ENCODE results near the gene TMEM89. TPM values are rescaled to one million over a fixed set of nuclear protein-coding genes. Genes with fewer than 3 reads are reported as not detected.

The TMEM89 gene
- total RNA-seq, 1 donor = not detected

DNA sequence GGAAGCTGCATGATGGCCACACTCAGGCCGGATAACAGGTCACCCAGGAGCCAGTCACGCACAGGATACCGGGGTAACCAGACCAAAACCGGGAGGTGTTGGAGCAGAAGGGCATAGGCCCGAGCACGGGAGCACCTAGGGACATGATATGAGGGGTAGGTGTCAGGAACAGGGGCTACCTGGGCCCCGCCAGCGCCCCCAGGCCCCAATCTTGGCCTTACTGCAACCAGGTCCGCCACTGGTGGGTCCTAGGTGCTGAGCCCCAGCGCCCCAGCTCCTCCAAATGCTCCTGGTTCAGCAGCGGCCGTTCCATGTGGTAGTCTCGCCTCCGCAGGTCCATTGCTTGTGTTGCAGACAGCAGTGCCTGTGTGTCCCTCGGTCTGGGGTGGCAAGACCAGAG, 11.7 kb upstream of the TMEM89 start:
- Histone ChIP-seq H3K36me3 (ENCODE audit: insufficient read depth, low read length) (peaks cover 33% of the 10 kb centered on the region), H3K79me2 (ENCODE audit: insufficient read depth, low read length) (peaks cover 21% of the 10 kb centered on the region), H3K4me1 (ENCODE audit: insufficient read depth, low read length) (peaks cover 16% of the 10 kb centered on the region), H3K27me3 (ENCODE audit: insufficient read depth, low read length) (no peaks in the 10 kb centered on the region), H3K4me2 (ENCODE audit: insufficient read depth, low read length) (no peak overlapping the region), H2AFZ (ENCODE audit: low read length) (no peak overlapping the region), H3K27ac (ENCODE audit: low read depth, low read length) (no peak overlapping the region), H3K9me3 (ENCODE audit: low read depth, low read length) (no peaks in the 10 kb centered on the region), H4K20me1 (ENCODE audit: insufficient read depth, low read length) (peaks cover 19% of the 10 kb centered on the region), H3K4me3 (ENCODE audit: insufficient read depth, low read length) (no peak overlapping the region)
- TF ChIP-seq, protein P1, sequence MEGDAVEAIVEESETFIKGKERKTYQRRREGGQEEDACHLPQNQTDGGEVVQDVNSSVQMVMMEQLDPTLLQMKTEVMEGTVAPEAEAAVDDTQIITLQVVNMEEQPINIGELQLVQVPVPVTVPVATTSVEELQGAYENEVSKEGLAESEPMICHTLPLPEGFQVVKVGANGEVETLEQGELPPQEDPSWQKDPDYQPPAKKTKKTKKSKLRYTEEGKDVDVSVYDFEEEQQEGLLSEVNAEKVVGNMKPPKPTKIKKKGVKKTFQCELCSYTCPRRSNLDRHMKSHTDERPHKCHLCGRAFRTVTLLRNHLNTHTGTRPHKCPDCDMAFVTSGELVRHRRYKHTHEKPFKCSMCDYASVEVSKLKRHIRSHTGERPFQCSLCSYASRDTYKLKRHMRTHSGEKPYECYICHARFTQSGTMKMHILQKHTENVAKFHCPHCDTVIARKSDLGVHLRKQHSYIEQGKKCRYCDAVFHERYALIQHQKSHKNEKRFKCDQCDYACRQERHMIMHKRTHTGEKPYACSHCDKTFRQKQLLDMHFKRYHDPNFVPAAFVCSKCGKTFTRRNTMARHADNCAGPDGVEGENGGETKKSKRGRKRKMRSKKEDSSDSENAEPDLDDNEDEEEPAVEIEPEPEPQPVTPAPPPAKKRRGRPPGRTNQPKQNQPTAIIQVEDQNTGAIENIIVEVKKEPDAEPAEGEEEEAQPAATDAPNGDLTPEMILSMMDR (IDR thresholded peaks at IDR 0.05; ENCODE audit: extremely low read depth, low read depth, low read length) = no peak
- DNase-seq (ENCODE audit: insufficient read length, low spot score, missing footprints) = peak; percentile 62

- Histone ChIP-seq H3K9me3 (ENCODE audit: low read depth, low read length) (no peaks in the 10 kb centered on the region), H3K36me3 (ENCODE audit: insufficient read depth, low read length) (peaks cover 43% of the 10 kb centered on the region), H3K27me3 (ENCODE audit: insufficient read depth, low read length) (no peaks in the 10 kb centered on the region), H3K4me3 (ENCODE audit: insufficient read depth, low read length) (no peak overlapping the region), H3K4me1 (ENCODE audit: insufficient read depth, low read length) (peaks cover 16% of the 10 kb centered on the region), H3K27ac (ENCODE audit: low read depth, low read length) (no peak overlapping the region), H3K4me2 (ENCODE audit: insufficient read depth, low read length) (no peak overlapping the region), H3K79me2 (ENCODE audit: insufficient read depth, low read length) (peaks cover 21% of the 10 kb centered on the region), H4K20me1 (ENCODE audit: insufficient read depth, low read length) (peaks cover 19% of the 10 kb centered on the region), H2AFZ (ENCODE audit: low read length) (no peak overlapping the region)
- DNase-seq (ENCODE audit: insufficient read length, low spot score, missing footprints) = peak; percentile 68
- TF ChIP-seq, protein P1 (IDR thresholded peaks at IDR 0.05; ENCODE audit: extremely low read depth, low read depth, low read length) = no peak
Measured at GRCh38 chr3:48631516-48632448, 10.2 kb upstream of the TMEM89 start.

GRCh38 chr3:48630833-48631232, 9.3 kb upstream of the TMEM89 start:
- Histone ChIP-seq H3K4me1 (ENCODE audit: insufficient read depth, low read length) (peaks cover 11% of the 10 kb centered on the region), H3K79me2 (ENCODE audit: insufficient read depth, low read length) (peaks cover 21% of the 10 kb centered on the region), H3K27ac (ENCODE audit: low read depth, low read length) (no peak overlapping the region), H3K9me3 (ENCODE audit: low read depth, low read length) (no peaks in the 10 kb centered on the region), H3K4me2 (ENCODE audit: insufficient read depth, low read length) (no peak overlapping the region), H3K36me3 (ENCODE audit: insufficient read depth, low read length) (peaks cover 53% of the 10 kb centered on the region), H3K27me3 (ENCODE audit: insufficient read depth, low read length) (no peaks in the 10 kb centered on the region), H3K4me3 (ENCODE audit: insufficient read depth, low read length) (no peak overlapping the region), H2AFZ (ENCODE audit: low read length) (no peak overlapping the region), H4K20me1 (ENCODE audit: insufficient read depth, low read length) (peaks cover 19% of the 10 kb centered on the region)
- peak; percentile 37 for DNase-seq (ENCODE audit: insufficient read length, low spot score, missing footprints)
- TF ChIP-seq, protein P1 (IDR thresholded peaks at IDR 0.05; ENCODE audit: extremely low read depth, low read depth, low read length) = no peak

- peaks cover 7% of the 10 kb centered on the region for H3K4me1 ChIP-seq (ENCODE audit: insufficient read depth, low read length)
- peaks cover 57% of the 10 kb centered on the region for H3K36me3 ChIP-seq (ENCODE audit: insufficient read depth, low read length)
- TF ChIP-seq, protein P1 (IDR thresholded peaks at IDR 0.05; ENCODE audit: extremely low read depth, low read depth, low read length) = no peak
Measured at GRCh38 chr3:48630407-48630806, 8.8 kb upstream of the TMEM89 start.

More at GRCh38 chr3:48630407-48630806, 8.8 kb upstream of the TMEM89 start:
- DNase-seq (ENCODE audit: insufficient read length, low spot score, missing footprints) = peak; percentile 44
- Histone ChIP-seq H3K9me3 (ENCODE audit: low read depth, low read length) (no peaks in the 10 kb centered on the region), H3K27me3 (ENCODE audit: insufficient read depth, low read length) (no peaks in the 10 kb centered on the region), H3K79me2 (ENCODE audit: insufficient read depth, low read length) (peaks cover 21% of the 10 kb centered on the region), H3K4me2 (ENCODE audit: insufficient read depth, low read length) (no peak overlapping the region), H4K20me1 (ENCODE audit: insufficient read depth, low read length) (peaks cover 19% of the 10 kb centered on the region), H3K27ac (ENCODE audit: low read depth, low read length) (no peak overlapping the region), H3K4me3 (ENCODE audit: insufficient read depth, low read length) (no peak overlapping the region), H2AFZ (ENCODE audit: low read length) (no peak overlapping the region)
